Measurements from ENCODE around the gene TCEA2. TPM values are rescaled to one million over a fixed set of nuclear protein-coding genes. Genes with fewer than 3 reads are reported as not detected.

Gene TCEA2
- total and polyA plus RNA-seq, 2 of the 13 experiments (the other 11 are each of a cell fraction or from before 2014, with no cell fraction given): 28.1 to 33.7 TPM

- no peak for TF ChIP-seq SETDB1 (CRISPR knock-in tag; IDR thresholded peaks at IDR 0.05; ENCODE audit: borderline replicate concordance)
- TF ChIP-seq ZNF552 (CRISPR knock-in tag; IDR thresholded peaks at IDR 0.05; ENCODE audit: borderline replicate concordance): 0 out of 2 replicates have a peak, but pooled peaks have one; percentile 47
- no peak for TF ChIP-seq ZNF724P (CRISPR knock-in tag; IDR thresholded peaks at IDR 0.05; ENCODE audit: borderline replicate concordance)
- 0 out of 2 replicates have a peak, but pooled peaks have one; percentile 2 for TF ChIP-seq CEBPG (CRISPR knock-in tag; IDR thresholded peaks at IDR 0.05)
- no peak for TF ChIP-seq ZNF431 (CRISPR knock-in tag; IDR thresholded peaks at IDR 0.05; ENCODE audit: borderline replicate concordance, low read depth)
- TF ChIP-seq ONECUT2 (CRISPR knock-in tag; IDR thresholded peaks at IDR 0.05): no peak
- no peak for TF ChIP-seq MED13 (CRISPR knock-in tag; IDR thresholded peaks at IDR 0.05)
- TF ChIP-seq ZNF790 (CRISPR knock-in tag; IDR thresholded peaks at IDR 0.05; ENCODE audit: borderline replicate concordance): no peak
- TF ChIP-seq AKAP8 (CRISPR knock-in tag; IDR thresholded peaks at IDR 0.05): peak; percentile 96; the same call in 1 of the 2 replicates
- peak; percentile 72; the same call in 1 of the 2 replicates for TF ChIP-seq TFAP4 (IDR thresholded peaks at IDR 0.05; ENCODE audit: borderline replicate concordance, low read depth)
- peak in 1 of 2 experiments; percentile 1; a peak in 1 of 4 replicates for TF ChIP-seq POLR2A (IDR thresholded peaks at IDR 0.05; ENCODE audit: insufficient read depth in 1 of 2, low read depth in 2 of 2, low read length in 2 of 2)
- no peak for TF ChIP-seq GFI1 (CRISPR knock-in tag; IDR thresholded peaks at IDR 0.05; ENCODE audit: borderline replicate concordance)
- no peak for TF ChIP-seq AKNA (CRISPR knock-in tag; IDR thresholded peaks at IDR 0.05; ENCODE audit: borderline replicate concordance)
- no peak for TF ChIP-seq KIAA2018 (CRISPR knock-in tag; IDR thresholded peaks at IDR 0.05; ENCODE audit: borderline replicate concordance)
Observed at GRCh38 chr20:64040231-64041039, 22.6 kb upstream of the TCEA2 start (continued).
